OCI-LY7 (cell line): ENCODE data around the gene NCBP2.

Source experiments
- CTCF ChIP-seq: fragments of 200-600 bp; sonication (generic); conservative IDR thresholded peaks from 2 replicates; pipeline ENCODE4 v1.5.1; 2014; ENCODE audit warnings: mild to moderate bottlenecking, antibody characterized with exemption, low read length, moderate library complexity, mixed read lengths
- EZH2phosphoT487 ChIP-seq: fragments of 200-600 bp; sonication (generic); IDR thresholded peaks from 2 replicates; pipeline ENCODE4 v1.6.1; 2018; ENCODE audit warnings: low read depth, borderline replicate concordance, mild to moderate bottlenecking, mixed run types, antibody characterized with exemption, low read length, moderate library complexity, mixed read lengths

- TF ChIP-seq CTCF (no peak), EZH2phosphoT487 (no peak)
Measured at GRCh38 chr3:196962930-196963630, 20.8 kb upstream of the NCBP2 start.
